ENCODE data around the gene PCK2.
A peak's percentile ranks its signal among the peaks of the same experiment; 100 is the strongest.

Gene PCK2

GRCh38 chr14:24121210-24121609 is 27.1 kb downstream of the PCK2 start:
- no peak for DNase-seq

GRCh38 chr14:24122416-24122815 is 28.3 kb downstream of the PCK2 start:
- DNase-seq, result no peak

GRCh38 chr14:24122898-24123297 is 28.8 kb downstream of the PCK2 start:
- no peak for DNase-seq

- DNase-seq, result no peak
Observed at GRCh38 chr14:24123424-24124417, 29.6 kb downstream of the PCK2 start.

- DNase-seq, result no peak
Observed at GRCh38 chr14:24126939-24127338, 32.8 kb downstream of the PCK2 start.

- no peak for DNase-seq
Observed at GRCh38 chr14:24127673-24128072, 33.6 kb downstream of the PCK2 start.

- DNase-seq, result no peak
Observed at GRCh38 chr14:24129410-24129998, 35.4 kb downstream of the PCK2 start.

- no peak for DNase-seq
Observed at GRCh38 chr14:24130380-24130716, 36.2 kb downstream of the PCK2 start, which contains the start of gene FITM1. Gene FITM1 (plus strand): TSS chr14:24130659. CDS start chr14:24131564, 905 bp downstream.

GRCh38 chr14:24130717-24131548 is 36.8 kb downstream of the PCK2 start:
- no peak for DNase-seq

GRCh38 chr14:24131549-24131966 is 37.4 kb downstream of the PCK2 start:
- no peak for DNase-seq

GRCh38 chr14:24132061-24132685 is 38.1 kb downstream of the PCK2 start:
- no peak for DNase-seq

- DNase-seq, result no peak
Observed at GRCh38 chr14:24132976-24133375, 38.9 kb downstream of the PCK2 start.

GRCh38 chr14:24133735-24134134 is 39.6 kb downstream of the PCK2 start:
- no peak for DNase-seq

GRCh38 chr14:24135584-24135833 is 41.4 kb downstream of the PCK2 start:
- DNase-seq, result no peak

GRCh38 chr14:24135834-24136683 is 41.9 kb downstream of the PCK2 start, which contains the start of gene PSME1:
Gene PSME1 (plus strand): TSS chr14:24136194. CDS start chr14:24136263, 69 bp downstream.
- DNase-seq, result peak; percentile 74 to 79

GRCh38 chr14:24136684-24137528 is 42.8 kb downstream of the PCK2 start:
- DNase-seq, result no peak

GRCh38 chr14:24137529-24138395 is 43.7 kb downstream of the PCK2 start:
- no peak for DNase-seq

GRCh38 chr14:24138396-24139271 is 44.5 kb downstream of the PCK2 start:
- DNase-seq, result no peak
